PC-9 (cell line): Measurements from ENCODE around the gene SNX25.

Experiments
- CTCF ChIP-seq: fragments of 200-600 bp; sonication (generic); conservative IDR thresholded peaks from 2 replicates; pipeline ENCODE4 v1.6.1; 2017; ENCODE audit warnings: mixed run types, antibody characterized with exemption, mild to moderate bottlenecking, moderate library complexity
- EZH2 ChIP-seq: fragments of 200-600 bp; sonication (generic); IDR thresholded peaks from 2 replicates; pipeline ENCODE4 v1.8.0; 2017; ENCODE audit warnings: antibody characterized with exemption, low read depth

- TF ChIP-seq CTCF: no peak
- TF ChIP-seq EZH2: no peak
Observed at GRCh38 chr4:185364886-185365285, 155.5 kb downstream of the SNX25 start.
